ENCODE measurements around the gene TBC1D16.
A peak's percentile ranks its signal among the peaks of the same experiment; 100 is the strongest.

Gene TBC1D16

GRCh38 chr17:80024206-80024972 is 11.3 kb downstream of the TBC1D16 start:
- DNase-seq: no peak

GRCh38 chr17:80023481-80024205 is 12.0 kb downstream of the TBC1D16 start:
- DNase-seq: no peak

GRCh38 chr17:80021600-80021999 is 14.1 kb downstream of the TBC1D16 start:
- no peak for DNase-seq

- DNase-seq: no peak
Measured at GRCh38 chr17:80018917-80019651, 16.6 kb downstream of the TBC1D16 start.

GRCh38 chr17:80017226-80018010 is 18.3 kb downstream of the TBC1D16 start:
- DNase-seq: no peak

GRCh38 chr17:80012765-80013741 is 22.6 kb downstream of the TBC1D16 start:
- DNase-seq: no peak

- DNase-seq: no peak
Measured at GRCh38 chr17:80011989-80012555, 23.6 kb downstream of the TBC1D16 start.

- no peak for DNase-seq
Measured at GRCh38 chr17:80010283-80010858, 25.3 kb downstream of the TBC1D16 start.

GRCh38 chr17:80009391-80010282 is 26.0 kb downstream of the TBC1D16 start:
- DNase-seq: no peak

GRCh38 chr17:80008848-80009247 is 26.8 kb downstream of the TBC1D16 start:
- no peak for DNase-seq

- DNase-seq: peak; percentile 88
Measured at GRCh38 chr17:80008383-80008840, 27.3 kb downstream of the TBC1D16 start.

- DNase-seq: no peak
Measured at GRCh38 chr17:80007939-80008338, 27.7 kb downstream of the TBC1D16 start.

GRCh38 chr17:80006811-80007752 is 28.6 kb downstream of the TBC1D16 start:
- no peak for DNase-seq

GRCh38 chr17:80006339-80006720 is 29.3 kb downstream of the TBC1D16 start:
- DNase-seq: no peak

GRCh38 chr17:80005360-80006338 is 30.0 kb downstream of the TBC1D16 start:
- DNase-seq: no peak

GRCh38 chr17:80003969-80004368 is 31.7 kb downstream of the TBC1D16 start:
- no peak for DNase-seq

Measured in NCI-H1092 (cell line).